Epithelial cell of proximal tubule (primary cell): Measurements from ENCODE around the gene SNRNP200. TPM values are rescaled to one million over a fixed set of nuclear protein-coding genes. Genes with fewer than 3 reads are reported as not detected.

Source experiments
- DNase-seq: peaks from one replicate; pipeline ENCODE4 v3.0.0-alpha.2; 2011; ENCODE audit warnings: low read depth
- H3K4me3 ChIP-seq: 2 replicates; pipeline ENCODE4 v1.5.1; 2011; ENCODE audit warnings: low read depth, mild to moderate bottlenecking, low read length
- total RNA-seq: library from RNA; depleted of rRNA; stranded (reverse); fragments of >200 nt; gene quantifications from 2 replicates; pipeline ENCODE4 v1.2.3, GENCODE V29; 2015
- TF ChIP-seq, protein P1 (sequence below): conservative IDR thresholded peaks from 2 replicates; pipeline ENCODE4 v1.5.1; 2012; ENCODE audit warnings: low read depth, mild to moderate bottlenecking, low read length

Gene SNRNP200
- 77.2 and 88.9 TPM in 2 replicates for total RNA-seq

DNA sequence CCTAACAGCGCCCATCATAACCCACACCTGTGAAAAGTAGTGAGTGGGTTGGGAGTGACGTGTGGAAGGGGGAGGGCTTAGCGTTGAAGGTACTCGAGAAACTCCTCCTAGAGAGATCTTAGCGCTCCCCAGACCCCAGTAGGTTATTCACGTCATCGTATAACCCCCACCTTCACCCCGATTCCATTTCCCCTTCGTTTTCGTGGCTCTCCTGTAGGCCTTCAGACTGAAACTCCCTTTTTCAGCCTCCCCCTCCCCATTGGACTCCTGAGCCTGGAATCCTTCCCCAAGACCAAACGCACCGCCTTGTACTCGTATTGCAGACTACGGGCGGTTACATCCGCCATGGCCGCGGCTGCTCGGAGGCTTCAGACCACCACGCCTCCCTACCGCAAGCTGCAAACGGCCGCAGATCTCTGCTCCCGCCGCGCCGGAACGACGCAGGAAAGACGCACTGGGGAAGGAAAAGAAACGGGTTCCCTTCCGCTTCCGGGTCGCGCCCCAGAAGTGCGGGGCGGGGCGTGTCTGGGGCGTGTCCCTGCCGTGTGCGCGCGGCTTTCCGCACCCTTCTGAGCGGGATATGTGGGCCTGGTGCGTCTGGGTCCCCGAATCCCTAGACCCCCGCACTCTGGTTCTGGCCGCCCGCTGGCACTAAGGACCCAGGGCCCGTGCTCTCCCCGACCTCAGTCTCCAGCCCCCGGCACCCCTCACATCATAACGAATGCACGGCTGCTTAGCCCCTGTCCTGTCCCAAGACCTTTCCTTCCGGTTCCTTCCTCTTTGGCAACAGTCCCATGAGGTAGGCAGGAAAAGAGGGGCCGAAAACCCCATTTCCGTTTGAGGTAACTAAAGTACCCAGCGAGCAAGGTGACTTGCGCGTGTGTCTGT, at the start of gene SNRNP200:
SNRNP200 (minus strand) TSS at position 456 of the 888 bp plus-strand sequence; CDS start at position 347, 109 bp downstream.
- TF ChIP-seq, protein P1, sequence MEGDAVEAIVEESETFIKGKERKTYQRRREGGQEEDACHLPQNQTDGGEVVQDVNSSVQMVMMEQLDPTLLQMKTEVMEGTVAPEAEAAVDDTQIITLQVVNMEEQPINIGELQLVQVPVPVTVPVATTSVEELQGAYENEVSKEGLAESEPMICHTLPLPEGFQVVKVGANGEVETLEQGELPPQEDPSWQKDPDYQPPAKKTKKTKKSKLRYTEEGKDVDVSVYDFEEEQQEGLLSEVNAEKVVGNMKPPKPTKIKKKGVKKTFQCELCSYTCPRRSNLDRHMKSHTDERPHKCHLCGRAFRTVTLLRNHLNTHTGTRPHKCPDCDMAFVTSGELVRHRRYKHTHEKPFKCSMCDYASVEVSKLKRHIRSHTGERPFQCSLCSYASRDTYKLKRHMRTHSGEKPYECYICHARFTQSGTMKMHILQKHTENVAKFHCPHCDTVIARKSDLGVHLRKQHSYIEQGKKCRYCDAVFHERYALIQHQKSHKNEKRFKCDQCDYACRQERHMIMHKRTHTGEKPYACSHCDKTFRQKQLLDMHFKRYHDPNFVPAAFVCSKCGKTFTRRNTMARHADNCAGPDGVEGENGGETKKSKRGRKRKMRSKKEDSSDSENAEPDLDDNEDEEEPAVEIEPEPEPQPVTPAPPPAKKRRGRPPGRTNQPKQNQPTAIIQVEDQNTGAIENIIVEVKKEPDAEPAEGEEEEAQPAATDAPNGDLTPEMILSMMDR: no peak
- no peak for DNase-seq
- peak within 1 kb of the TSS; percentile 100 for H3K4me3 ChIP-seq

DNA sequence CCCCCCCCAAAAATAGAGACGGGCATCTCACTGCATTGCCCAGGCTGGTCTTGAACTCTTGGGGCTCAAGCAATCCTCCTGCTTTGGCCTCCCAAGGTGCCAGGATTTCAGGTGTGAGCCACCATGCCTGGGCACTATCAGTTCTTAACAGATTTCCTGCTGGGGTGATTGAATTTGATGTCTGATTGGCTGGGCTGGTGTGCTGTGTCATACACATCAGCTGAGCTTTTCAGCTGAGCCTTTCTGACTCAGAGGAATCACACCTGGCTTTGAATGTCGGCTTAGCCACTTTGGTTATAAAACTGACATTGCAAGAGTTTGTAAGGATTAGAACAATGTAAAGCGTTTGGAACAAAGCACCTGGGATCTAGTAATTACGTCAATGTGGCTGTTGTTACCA, 49.1 kb upstream of the SNRNP200 start:
- TF ChIP-seq, protein P1: no peak
- H3K4me3 ChIP-seq: no peak overlapping the region
- no peak for DNase-seq

DNA sequence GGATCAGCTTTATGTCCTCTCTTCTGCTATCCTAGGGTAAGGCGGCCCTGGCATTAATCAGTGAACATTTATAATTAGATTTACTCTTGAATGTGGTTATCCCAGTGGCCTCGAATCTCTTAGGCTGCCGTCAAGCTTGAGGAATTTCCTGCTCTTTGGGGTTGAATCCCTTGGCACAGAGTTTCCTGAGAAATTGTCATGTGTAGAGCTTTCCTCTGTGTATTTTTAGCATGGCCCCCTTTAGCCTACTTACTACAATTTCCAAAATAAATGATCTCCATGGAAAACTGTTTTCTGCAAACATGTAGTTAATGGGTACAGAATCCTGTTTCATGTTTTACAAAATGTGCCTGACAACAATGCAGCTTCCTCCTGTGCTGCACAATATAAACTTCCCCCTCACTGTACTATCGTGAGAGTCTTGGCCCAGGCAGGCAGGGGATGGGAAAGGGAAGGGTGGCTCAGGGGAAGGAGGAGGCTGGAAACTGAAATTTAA, 48.3 kb upstream of the SNRNP200 start:
- TF ChIP-seq, protein P1: no peak
- no peak overlapping the region for H3K4me3 ChIP-seq
- no peak for DNase-seq

DNA sequence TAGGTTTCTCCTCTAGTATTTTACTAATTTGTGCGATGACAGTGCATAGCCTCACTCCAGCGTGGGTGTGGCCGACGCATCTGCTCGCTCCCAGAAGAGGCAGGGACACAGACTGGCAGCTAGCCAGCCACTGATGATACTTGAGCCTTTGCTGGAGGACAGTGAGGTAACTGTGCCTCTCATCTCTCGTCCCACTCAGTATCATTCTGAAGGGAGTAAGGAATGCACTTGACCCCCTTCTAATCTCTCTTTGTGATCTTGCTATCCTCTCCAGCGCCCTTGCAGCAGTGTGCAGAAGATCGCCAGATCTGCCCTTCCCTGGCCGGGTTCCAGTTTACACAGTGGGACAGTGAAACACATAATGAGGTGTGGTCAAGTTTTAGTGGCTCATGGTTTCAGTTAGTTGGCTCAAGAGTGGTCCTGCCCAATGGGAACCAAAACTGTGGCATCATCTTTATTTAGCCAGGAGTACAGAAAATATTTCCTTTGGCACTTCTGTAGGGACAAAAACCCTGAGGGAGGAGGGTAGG, 47.8 kb upstream of the SNRNP200 start:
- H3K4me3 ChIP-seq: no peak overlapping the region
- no peak for DNase-seq
- TF ChIP-seq, protein P1: no peak

DNA sequence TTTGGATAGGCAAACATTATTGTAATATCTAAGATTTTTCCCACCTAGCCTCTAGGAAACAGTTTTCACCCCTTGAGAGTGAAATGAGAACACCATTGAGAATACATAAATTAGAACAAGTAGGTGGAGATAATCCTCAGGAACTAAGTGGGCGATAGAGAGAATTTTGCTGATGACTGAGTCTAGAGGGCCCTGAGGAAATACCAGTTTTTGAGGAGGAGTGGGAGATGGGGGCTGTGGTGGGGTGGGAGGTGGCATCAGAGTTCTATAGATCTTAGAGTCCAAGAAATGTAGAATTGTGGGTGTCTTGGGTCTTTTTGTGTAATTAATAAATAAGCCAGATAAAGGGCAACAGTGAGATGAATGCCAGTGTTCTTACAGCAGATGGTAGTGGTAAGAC, 42.0 kb upstream of the SNRNP200 start:
- no peak for DNase-seq
- no peak overlapping the region for H3K4me3 ChIP-seq
- TF ChIP-seq, protein P1: no peak

DNA sequence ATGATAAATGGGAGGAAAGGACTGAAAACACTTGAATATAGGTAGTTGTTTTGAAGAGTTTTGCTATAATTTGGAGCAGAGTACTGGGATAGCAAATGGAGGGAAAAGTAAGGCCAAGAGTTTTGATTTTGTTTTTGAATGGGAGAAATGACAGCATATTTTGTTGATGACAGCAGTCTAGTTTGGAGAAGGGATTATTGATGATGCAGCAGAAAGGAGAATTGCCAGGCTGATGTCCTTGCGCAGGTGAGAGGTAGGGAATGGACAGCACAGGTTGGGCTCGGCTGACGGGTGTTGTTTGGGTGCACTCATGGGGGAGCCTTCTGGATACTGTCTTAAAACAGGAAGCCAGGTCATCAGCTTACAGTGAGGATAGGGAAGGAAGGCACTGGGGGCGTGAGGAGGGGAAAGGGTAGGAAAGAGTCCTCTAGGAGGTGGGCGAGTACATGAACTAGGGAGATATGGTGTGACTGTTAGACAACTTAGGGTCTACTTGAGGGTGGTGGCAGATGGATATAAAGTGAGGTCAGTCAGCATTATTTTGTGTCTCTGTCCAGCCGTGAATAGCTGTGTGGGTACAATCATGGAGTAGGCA, 40.6 kb upstream of the SNRNP200 start:
- DNase-seq: no peak
- no peak overlapping the region for H3K4me3 ChIP-seq
- TF ChIP-seq, protein P1: no peak
